Stimulated activated CD8-positive, alpha-beta memory T cell treated with anti-CD3 and anti-CD28 coated beads, Interleukin-7, amount 100 ng/mL, for 48 hours (primary cell): ENCODE results near the gene AOC1.
"Not testable (repeated sequence)": the region's sequence is repeated elsewhere in the genome, so short reads cannot be mapped to it uniquely, and the experiment has no call there.

ENCODE experiments used
- DNase-seq, 2 donors: peaks; one replicate each; pipeline ENCODE4 v3.0.0-alpha.2; 2020; ENCODE audit warnings: low read depth in 1 of 2; ENCODE audit errors: extremely low read depth in 1 of 2

The AOC1 gene

GRCh38 chr7:150852371-150852905, at the start of gene AOC1:
TSS of gene AOC1 (plus strand) at chr7:150852517. CDS start at chr7:150856471, 3,954 bp downstream.
- no peak for DNase-seq

GRCh38 chr7:150803161-150803860, 49.0 kb upstream of the AOC1 start:
- DNase-seq, result no peak

DNA sequence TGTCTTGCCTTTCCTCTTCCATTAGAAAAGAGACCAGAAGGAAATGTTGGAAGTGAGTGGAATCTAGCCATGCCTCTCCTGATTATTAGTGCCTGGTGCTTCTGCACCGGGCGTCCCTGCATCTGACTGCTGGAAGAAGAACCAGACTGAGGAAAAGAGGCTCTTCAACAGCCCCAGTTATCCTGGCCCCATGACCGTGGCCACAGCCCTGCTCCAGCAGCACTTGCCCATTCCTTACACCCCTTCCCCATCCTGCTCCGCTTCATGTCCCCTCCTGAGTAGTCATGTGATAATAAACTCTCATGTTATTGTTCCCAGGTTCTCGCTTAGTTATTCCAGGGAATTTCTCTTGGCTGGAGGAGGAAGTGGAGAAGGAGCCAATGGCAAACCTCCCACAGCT, 47.5 kb upstream of the AOC1 start:
- no peak for DNase-seq

GRCh38 chr7:150805864-150806263, 46.5 kb upstream of the AOC1 start:
- DNase-seq, result no peak

GRCh38 chr7:150806454-150806853, 45.9 kb upstream of the AOC1 start:
- no peak for DNase-seq

- DNase-seq, result no peak
These were observed 45.5 kb upstream of the AOC1 start for GRCh38 chr7:150806863-150807262.

- DNase-seq, result not testable (repeated sequence)
These were observed 44.5 kb upstream of the AOC1 start for GRCh38 chr7:150807616-150808438.

DNA sequence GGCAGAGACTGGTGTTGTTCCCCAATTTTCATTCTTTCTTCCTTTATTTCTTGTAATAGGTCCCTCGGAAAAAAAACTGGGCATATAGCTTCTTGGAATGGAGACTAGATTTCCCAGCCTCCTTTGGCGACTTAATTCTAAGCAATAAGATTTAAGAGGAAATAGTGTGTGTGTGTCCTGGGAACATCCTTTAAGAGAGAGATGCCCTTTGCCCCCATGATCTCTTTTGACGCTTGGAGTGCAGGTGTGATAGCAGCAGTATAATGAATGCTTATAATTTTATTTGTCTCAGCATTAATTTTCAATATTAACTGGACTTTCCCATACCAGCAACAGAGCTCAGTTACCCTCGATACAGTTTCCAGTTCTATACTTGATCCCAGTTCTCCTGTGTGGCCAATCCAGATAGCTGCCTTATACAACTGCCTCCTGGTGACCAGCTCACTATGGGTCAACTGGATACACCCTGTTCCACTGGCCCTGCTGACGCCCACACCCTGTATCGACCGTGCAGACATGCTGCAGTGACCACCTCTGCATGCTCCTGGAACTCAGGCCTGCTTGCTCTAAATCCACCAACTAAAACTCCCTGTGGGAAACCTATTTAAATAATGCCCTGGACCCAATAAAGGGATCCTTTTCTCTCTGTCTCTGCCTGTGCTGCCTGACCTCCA, 37.9 kb upstream of the AOC1 start:
- DNase-seq, result no peak

DNA sequence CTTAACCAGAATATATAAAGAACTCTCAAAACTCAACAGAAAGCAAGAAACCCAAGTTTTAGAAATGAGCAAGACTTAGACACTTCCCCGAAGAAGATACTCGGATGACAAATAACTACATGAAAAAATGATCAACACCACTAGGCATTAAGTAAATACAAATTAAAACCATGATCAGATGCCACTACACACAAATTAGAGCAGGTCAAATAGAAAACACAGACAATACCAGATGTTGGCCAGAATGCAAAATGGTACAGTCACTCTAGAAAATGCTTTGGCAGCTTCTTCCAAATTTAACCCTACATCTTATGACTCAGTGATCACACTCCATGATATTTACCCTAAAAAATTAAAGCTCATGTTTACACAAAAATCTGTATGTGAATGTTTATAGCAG, 33.3 kb upstream of the AOC1 start:
- no peak for DNase-seq

DNA sequence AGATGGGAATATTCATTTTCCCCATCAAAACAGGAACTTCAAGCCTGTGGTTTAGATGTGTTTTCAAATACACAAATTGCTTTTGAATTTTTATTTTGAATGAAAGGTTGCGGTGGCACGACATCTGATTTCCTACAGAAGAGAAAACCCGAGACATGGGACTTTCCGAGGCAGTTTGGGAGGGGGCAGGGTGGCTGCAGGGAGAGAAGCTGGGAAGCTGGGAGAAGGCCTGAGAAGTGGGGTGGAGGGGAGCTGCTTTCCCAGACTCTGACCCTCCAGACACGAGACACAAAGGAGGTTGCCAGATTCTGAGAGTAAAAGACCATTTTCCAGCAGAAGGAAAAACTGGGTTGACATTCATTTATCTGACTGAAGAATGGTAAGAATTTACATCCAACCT, 32.2 kb upstream of the AOC1 start:
- DNase-seq, result no peak

GRCh38 chr7:150820578-150821198, 31.6 kb upstream of the AOC1 start:
- no peak for DNase-seq

- no peak for DNase-seq
These were observed 29.3 kb upstream of the AOC1 start for GRCh38 chr7:150823043-150823442.

GRCh38 chr7:150823484-150824126, 28.7 kb upstream of the AOC1 start:
- no peak for DNase-seq

DNA sequence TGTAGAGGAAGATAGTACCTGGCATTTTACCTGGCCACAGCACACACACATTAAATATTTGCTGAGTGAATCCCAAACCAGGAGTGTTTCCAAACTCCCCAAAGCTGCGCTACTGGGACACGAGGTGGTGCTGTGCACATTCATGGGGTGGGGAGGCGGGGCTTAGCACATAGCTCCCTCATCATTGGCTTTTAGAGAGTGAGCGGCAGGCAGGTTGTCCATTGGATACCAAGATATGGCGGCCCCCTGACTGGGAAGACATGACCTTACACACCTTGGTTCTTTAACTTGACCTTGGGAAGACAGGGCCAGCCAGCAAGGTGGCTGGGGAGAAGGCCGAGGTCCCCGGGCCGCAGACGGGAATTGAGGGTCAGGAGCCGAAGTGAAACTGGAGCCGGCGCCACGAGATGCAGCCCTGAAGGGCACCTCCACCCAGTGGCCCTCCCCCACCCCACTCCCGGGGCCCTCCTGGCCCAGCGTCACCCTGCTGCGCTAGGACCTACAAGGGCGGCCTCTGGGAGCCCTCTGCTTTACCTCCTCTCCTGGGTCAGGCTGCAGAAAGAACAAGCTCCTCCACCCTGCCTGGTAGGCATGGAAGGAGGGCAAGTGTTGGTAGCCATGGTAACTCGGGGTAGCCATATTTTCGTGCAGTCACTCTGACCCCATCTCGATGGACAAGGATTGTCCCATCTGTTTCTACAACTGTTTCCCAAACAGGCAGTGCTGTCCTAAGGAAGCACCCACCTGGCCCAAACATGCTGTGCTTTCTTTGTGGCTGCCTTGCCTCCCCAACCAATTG, 27.7 kb upstream of the AOC1 start:
- DNase-seq, result no peak

GRCh38 chr7:150826061-150826849, 26.1 kb upstream of the AOC1 start:
- DNase-seq, result no peak

DNA sequence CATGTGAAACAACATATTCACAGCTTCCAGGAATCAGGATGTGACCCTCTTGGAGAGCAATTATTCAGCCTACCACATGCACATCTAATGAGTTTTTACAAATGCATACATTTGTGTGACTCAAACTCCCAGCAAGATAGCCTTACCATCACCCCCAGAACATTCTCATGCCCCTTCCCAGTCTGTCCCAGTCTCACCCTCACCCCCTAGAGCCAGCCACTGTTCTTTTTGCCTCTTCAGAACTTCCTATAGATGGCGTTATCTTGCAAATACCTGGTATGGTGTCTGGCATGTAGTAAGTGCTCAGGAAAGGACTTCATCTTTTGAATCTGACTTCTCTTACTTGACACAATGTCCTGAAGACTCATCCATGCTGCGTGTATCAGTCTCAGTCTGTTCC, 23.9 kb upstream of the AOC1 start:
- DNase-seq, result no peak

- DNase-seq, result no peak
These were observed 22.9 kb upstream of the AOC1 start for GRCh38 chr7:150829426-150829825.

- no peak for DNase-seq
These were observed 21.4 kb upstream of the AOC1 start for GRCh38 chr7:150830937-150831336.

DNA sequence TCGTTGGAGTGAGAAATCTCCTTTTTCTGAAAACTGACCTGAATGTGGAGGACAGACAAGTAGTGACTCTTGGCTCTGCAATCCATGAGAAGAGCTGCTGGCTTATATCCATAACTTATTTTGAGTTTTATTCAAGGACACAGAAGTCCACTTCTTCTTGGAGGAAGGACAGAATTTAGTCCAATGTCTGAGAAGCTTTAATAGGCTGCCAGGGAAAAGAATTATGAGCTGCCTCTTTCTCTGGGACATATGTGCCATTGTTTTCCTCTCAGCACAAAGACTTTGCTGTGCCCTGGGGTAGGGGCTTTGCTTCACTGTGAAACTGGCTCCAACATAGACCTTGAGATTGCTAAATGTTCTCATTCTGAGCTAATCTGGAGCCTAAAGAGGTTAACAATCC, 20.5 kb upstream of the AOC1 start:
- no peak for DNase-seq
